SKM-1 (cell line): ENCODE measurements around the gene PTPRT.

ENCODE experiments used
- DNase-seq: peaks from one replicate; lab custom pipeline; 2025; ENCODE audit not compliant: unreplicated experiment; lab: John Stamatoyannopoulos, UW

Gene PTPRT

DNA sequence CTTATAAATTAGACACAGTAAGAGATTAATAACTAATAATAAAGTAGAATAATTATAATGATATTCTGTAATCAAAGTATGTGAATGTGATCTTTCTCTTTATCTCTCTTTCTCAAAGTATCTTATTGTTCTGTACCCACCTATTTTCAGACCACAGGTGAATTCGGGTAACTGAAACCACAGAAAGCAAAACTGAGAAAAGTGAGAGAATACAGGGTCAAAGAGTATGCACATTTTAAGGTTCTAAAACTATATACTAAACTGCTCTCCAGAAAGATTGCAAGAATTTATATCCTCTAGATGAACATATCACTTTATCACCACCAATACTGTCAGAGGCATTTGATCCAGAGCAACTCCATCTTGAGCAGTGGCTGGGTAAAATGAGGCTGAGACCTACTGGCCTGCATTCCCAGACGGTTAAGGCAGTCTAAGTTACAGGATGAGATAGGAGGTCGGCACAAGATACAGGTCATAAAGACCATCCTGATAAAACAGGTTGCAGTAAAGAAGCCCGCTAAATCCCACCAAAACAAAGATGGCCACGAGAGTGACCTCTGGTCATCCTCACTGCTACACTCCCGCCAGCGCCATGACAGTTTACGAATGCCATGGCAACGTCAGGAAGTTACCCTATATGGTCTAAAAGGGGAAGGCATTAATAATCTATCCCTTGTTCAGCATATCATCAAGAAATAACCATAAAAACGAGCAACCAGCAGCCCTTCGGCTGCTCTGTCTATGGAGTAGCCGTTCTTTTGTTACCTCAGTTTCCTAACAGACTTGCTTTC, 211.3 kb downstream of the PTPRT start:
- DNase-seq, result no peak

DNA sequence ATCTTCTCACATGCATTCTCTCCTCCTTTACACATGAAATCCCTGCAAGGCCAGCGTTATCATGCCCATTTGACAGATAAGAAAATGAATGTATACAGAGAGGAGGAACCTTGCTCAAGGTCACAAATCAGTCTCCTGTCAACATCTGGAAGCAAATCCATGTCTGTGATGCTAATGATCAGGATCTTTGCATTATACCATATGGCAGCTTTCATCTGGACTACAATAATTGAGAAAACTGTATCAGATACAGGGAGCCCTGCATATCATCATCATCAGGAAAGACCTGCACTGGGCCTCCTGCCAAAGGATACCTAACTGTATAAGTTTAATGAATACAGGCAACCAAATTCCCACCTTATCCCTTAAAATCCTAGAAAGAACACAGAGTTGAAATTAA, 213.7 kb downstream of the PTPRT start:
- DNase-seq, result no peak

DNA sequence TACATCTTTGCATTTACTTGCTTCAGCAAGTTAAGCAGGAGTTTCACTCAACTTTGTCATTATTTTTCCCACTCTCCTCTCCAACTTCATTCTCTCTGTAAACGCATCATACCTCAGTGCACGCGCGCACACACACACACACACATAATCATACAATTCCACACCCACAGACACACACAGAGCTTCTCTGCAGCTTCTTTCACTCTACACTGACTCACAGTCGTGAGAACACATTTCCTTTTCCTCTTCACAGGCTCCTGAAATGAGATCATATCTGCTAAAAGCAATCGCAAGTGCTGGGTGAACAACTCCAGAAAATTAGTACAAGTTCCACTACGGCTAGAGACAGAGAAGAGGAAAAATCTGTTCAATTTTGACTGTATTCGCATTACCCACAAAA, 215.4 kb downstream of the PTPRT start:
- DNase-seq, result no peak

DNA sequence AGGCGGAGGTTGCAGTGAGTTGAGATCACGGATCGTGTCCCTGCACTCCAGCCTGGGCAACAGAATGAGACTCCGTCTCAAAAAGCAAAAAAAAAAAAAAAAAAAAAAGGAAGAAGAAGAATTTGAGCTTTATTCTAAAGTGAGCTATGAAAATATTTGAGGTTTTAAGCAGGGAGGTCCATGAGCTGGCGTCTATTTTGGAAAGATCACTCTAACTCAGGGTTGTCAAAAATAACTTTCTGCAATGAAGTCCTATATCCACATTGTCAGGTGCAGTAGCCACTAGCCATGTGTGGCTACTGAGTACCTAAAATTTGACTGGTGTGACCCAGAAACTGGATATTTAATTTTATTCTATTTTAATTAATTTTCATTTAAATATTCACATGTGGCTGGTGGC, 217.1 kb downstream of the PTPRT start:
- no peak for DNase-seq

DNA sequence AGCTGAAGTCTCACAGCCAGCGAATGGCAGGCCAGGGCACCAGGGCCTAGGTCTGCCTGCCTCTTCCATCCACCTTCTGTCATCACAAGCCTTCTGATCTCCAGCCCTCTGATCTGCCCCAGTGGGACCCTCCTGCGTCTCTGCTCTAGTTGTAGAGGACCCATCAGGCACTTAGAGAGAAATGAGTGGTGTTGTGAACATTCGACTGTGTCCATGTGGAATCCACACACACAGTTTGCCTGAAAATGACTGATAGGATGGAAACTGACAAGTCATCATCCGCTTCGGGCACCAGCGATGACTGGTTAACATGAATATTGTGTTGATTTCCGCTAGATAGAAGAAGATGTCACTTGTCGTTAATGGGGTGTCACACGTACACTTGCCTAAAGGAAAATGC, 221.0 kb downstream of the PTPRT start:
- no peak for DNase-seq

DNA sequence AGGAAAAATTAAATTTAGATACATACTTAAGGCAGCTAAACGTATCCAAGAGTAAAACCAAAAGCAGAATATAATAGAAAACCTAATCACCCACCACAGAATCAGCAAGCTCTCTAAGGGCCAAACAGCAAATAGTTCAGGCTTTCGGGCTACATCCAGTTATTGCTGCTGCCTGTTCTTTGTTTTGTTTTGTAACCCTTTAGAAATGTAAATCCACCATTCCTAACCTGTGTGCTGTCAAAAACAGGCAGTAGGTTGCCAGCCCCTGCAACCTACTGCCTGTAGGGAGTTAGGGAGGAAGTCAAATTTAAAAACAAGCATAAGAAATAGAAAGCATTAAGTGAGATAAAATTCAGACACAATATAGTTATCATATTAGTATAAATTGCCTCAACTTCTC, 225.9 kb downstream of the PTPRT start:
- DNase-seq, result no peak

DNA sequence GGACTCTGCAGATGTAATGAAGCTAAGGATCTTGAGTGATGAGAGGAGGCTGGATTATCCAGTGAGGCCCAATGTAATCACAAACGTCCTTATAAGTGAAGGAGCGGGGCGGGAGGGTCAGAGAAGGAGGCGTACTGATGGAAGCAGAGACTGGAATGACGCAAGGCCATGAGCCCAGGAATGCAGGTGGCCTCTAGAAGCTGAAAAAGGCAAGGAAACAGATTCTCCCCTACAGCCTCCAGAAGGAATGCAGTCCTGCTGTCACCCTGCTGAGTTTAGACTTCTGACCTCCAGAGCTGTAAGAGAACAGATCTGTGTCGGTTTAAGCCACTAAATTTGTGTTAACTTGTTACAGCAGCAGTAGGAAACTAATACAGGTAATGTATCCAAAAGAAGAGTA, 227.9 kb downstream of the PTPRT start:
- DNase-seq, result no peak

DNA sequence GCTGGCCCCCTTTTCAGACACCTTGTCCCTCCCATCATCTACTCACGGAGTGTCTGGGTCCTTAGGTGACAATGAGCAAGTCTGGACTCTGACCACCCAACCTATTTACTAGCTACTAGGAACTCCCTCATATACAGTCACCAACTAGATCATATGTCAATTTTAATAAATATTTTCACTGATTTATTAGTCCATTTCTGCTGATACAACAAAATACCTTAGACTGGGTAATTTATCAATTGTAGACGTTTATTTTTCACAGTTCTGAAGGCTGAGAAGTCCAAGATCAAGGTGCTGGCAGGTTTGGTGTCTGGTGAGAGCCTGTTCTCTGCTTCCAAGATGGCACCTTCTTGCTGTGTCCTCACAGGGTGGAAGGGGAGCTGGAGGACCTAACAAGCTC, 229.7 kb downstream of the PTPRT start:
- DNase-seq, result no peak

DNA sequence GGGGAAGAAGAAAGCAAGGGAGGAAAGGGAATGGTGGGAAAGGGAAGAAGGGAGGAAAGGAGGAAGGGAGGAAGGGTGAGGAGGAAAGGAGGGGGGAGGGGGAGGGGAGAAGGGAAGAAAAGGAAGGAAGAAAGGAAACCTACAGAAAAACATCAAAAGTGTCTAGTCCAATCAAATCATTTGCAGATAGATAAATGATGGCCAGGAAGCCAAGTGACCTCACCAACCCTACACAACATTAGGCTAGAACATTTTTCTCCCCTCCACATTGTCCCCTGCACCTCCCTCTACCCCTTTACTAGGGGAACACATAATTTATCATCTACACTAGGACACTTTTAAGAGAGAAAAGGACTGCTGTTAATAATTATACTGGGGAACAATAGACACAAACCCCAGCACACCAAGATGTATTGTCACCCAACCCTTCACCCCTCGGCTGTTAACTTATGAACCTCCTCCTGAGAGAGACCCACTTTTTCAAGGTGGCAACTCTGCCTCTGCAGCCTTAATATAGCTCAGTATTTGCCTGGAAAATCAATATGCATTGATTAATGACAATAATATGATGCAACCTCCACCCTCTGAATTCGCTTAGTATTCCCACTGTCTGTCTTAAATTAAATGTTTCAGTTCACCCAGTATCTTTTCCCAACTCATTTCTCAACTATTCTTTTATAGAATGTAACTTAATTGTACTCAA, 231.2 kb downstream of the PTPRT start:
- DNase-seq, result no peak

DNA sequence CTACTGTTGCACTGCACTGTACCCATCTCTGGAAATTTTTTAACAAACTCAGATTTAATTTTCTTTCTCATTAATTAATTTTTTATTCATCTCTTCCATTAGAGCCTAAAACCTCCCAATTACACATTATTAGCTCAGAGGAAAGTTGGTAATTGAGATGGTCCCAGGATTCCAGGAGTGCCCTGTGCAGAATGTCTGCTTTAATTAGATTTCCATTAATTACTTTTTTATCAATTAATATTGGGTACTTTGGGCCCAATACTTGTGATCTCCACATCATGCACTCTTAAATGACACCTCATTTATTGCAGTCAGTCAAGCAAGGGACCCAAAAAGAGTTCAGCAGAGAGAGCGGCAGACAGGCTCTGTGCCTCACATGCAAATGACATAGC, 232.0 kb downstream of the PTPRT start:
- DNase-seq, result no peak

DNA sequence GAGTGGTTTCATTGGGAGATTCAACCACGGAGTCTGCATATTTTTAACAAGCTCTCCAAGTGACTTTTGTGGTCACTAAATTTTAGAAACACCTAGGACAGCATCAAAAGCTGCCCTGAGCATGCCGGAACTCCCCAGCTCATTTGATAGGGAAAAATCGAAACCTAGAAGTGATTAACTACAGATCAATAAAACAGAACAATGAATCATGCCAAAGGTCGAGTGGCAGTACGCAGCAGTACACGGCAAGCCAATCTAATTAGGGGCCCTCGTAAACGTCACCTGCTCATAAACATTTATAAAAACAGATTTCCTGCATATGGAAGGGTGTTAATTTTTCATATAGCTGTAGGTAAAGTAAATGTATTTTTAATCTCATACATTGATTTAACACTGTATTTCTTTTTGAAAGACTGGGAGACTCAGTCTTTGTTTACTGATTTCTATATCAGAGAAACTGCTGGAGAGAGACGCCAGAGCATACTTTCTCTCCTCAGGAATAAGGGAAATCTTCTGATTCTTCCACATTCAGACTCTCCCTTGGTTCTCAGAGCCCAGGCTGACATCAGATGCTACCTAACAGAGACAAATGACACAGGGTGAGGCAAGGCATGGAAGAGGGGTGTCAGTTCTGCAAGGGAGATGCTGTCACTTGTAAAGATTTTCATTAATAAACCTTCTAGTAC, 232.5 kb downstream of the PTPRT start:
- no peak for DNase-seq

DNA sequence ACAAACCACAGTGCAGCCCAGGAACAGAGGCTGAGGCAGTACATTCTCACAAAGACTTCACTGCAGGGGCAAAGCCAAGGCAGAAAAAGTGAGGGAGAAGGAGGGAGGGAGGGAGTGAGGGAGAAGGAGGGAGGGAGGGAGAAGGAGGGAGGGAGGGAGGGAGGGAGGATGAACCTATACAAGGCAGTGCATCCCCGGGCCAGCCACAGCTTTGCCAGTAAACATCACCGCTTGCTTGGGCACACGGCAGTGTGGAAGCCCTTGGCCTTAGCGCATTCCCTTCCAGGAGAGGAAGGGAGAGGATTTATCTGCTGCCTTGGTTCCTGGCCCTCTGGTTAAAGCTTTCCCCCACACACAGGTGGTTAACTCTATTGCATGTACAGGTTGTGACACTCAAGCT, 234.0 kb downstream of the PTPRT start:
- DNase-seq, result no peak

DNA sequence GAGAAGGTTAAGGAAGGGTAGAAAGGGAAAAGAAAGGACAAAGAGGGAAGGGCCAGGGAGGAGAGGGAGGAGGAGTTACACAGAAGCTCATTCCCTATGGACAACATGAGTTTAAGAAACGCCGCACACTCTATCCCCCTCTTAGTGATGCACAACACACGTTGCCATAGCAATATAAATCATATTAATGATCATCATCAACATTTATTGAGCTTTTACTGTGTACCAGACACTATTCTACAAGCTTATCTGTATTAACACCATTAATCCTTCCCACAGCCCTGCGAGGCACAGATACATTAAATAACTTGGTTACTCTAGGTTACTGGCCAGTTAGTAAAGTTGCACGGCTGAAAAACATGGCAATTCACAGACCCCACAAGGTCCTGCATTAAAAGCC, 234.8 kb downstream of the PTPRT start:
- no peak for DNase-seq

DNA sequence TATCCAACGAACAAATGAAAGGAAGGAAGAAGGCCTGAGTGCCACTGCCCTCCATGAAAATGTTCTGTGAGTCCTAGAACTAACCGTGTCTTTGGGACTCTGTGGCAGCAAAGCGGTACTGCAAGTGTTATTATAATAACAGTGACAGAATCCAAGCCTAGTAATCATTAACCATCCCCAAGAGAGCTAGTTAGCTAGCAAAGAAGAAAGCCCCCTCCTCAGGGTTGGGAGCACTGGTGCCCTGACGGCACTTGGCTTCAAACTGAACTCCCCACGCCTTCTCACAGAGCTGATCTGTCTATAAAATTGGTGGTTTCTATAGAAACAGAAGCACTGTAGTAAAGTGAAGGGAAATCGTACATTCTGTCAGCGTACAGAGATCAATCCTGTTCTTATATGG, 239.8 kb downstream of the PTPRT start:
- no peak for DNase-seq

DNA sequence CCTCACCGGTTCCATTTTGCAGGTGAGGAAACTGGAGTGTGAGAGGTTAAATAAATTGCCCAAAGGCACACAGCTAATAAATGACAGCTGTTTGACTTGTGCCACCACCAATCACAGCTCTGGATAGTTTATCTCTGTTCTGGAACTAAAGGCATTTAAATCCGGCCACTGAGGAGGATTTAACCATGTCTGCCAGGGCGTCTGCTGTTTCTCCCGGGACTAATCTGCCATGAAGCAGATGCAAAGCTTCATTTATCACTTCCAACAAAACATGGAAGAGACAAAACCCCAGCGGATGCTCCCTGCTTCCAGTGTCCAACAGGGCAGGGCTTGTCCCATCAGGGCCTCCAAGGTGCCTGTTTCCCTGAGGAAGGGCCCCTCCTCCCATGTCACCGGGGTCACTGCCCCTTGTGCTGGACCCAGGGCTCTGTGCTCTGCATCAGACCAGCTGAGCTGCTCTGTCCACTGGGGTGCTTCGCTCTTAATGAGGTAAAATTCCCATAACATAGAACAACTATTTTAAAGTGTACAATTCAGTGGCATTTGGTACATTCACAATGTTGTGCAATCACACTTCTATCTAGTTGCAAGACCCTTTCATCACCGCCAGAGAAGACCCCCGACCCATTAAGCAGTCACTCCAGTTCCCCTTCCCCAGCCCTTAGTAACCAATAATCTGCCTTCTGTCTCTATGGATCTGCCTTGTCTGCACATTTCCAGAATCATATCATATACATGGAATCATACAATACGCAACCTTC, 244.3 kb downstream of the PTPRT start:
- DNase-seq, result no peak

DNA sequence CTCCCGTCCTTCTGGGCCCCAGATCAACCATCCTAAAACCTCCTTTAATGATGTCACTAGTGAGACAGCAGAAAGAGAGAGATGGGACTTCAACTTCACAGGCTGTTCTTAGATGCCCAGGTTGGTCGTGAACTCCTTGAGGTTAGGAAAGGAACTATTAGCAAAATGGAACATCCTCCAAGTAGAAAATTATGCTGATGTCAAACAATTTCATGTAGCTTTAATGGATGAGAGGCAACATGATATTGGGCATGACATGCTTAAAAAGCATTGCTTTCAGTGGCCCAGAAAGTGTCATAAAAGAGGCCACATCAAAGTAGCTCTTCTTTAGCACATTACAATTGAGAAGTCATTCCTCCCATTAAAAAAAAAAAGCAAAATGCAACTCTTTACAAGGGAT, 248.1 kb downstream of the PTPRT start:
- no peak for DNase-seq

DNA sequence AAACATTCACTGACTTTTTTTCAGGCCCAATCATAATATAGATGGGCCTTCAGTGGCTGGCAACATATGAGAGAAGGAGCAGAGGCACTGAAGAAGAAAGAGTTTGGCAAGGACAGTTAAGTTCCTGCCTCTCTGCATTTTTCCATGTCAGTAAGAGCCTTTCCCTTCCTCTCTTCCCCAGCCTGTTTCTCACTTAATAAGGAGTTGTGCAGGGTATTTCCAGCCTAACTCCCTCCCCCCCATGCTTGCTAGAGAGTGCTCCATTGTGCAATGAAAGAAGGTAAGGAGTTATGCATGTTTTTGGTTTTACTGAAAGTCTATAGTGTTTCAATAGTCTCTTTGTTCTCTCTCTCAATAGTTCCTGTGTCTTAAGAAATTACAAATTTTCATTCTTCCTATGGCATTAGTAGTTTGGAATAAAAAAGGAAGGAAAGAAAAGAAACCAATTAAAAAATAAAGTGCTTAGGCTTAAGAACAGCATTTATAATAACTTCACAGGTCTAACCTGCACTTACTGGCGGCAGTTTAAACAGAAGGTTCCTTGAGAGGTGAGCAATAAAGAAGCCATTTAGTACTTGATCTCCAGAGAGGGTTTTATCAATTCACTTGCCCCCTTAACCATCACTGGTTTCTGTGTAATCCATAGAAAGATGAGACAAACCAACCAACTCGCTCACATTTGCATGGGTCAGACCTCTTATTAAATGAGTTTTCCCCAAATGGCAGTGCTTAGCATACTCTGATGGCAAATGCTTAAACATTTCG, 251.1 kb downstream of the PTPRT start:
- DNase-seq, result no peak

DNA sequence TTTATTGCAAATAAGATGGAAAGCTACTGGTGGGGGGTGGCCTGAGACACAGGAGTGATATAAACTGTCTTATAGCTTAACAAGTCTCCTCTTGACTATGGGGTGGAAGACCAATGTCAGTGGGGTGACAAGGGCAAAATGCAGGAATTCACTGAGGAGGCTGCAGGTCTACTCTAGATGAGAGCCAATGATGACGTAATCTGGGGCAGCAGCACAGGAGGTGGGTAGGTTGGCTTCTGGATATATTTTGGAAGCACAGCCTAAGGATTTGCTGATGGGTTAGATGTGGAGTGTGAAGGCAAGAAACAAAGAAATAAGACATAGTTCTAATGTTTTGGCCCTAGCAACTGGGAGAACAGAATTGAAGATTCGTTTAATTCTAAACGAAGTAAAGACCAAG, 253.2 kb downstream of the PTPRT start:
- DNase-seq, result no peak

DNA sequence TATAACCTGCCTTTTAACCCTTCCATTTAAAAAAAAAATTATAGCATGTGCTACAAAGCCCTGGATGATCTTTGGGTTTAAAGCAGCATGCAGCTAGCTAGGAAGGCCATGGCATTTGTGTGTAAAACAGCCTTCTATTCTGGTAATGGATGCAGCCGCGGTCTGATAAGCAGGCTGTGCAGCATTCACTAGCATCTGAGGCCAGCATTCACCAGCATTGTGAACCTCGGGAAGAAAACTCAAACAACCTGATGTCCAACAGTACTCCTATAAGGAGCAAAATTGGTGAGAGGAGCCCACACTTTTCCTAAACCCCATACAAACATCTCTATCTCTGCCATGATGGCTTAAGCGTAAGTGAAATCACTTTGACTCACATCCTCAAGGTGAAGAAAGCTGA, 265.5 kb downstream of the PTPRT start:
- no peak for DNase-seq

DNA sequence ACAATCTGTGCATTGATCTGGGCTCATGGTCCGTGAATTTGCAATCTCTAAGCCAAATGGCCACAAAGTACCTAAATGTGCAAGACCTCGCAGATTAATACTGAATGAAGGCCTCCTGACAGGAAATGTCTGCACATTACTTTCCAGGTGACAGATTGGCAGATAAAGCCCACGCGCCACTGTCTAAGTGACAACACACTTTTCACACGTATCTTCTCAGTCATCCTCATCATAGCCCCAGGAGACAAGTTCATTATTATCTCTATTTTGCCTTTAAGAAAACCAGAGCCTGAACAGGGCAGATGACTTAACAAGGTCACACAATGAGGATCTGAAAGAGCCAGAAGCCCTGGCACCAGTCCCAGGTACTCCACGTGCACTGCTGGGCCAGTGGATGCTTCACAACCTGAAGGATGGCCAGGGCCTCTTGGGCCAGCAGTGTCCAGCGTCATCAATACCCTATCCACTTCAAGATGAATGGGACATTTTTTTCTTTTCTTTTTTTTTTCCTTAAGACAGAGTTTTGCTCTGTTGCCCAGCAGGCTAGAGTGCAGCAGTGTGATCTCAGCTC, 266.3 kb downstream of the PTPRT start:
- DNase-seq, result no peak
